Activated CD4-positive, alpha-beta T cell treated with anti-CD3 and anti-CD28 coated beads, Interleukin-2, amount 50 U/mL, for 4 hours (primary cell): ENCODE data around the gene SLC25A45.

ENCODE experiments used
- DNase-seq, 2 experiments: peaks; one replicate each; pipeline ENCODE4 v3.0.0-alpha.2; 2020

The SLC25A45 gene

GRCh38 chr11:65384301-65384889, 1.9 kb upstream of the SLC25A45 start:
- no peak for DNase-seq

GRCh38 chr11:65383778-65384177, 1.3 kb upstream of the SLC25A45 start:
- DNase-seq, result no peak

GRCh38 chr11:65382804-65383368, 440 bp upstream of the SLC25A45 start:
- no peak for DNase-seq

GRCh38 chr11:65381716-65382032, 772 bp downstream of the SLC25A45 start:
- DNase-seq, result no peak

- no peak for DNase-seq
Measured at GRCh38 chr11:65380460-65381119, 1.9 kb downstream of the SLC25A45 start.

GRCh38 chr11:65379698-65380459, 2.6 kb downstream of the SLC25A45 start:
- no peak for DNase-seq

GRCh38 chr11:65378928-65379638, 3.4 kb downstream of the SLC25A45 start:
- DNase-seq, result no peak

- DNase-seq, result no peak
Measured at GRCh38 chr11:65378208-65378927, 4.1 kb downstream of the SLC25A45 start.

- no peak for DNase-seq
Measured at GRCh38 chr11:65377777-65378176, 4.7 kb downstream of the SLC25A45 start.

GRCh38 chr11:65377036-65377435, 5.4 kb downstream of the SLC25A45 start:
- DNase-seq, result no peak

GRCh38 chr11:65376138-65376713, 6.2 kb downstream of the SLC25A45 start:
- DNase-seq, result no peak

- no peak for DNase-seq
Measured at GRCh38 chr11:65375012-65375411, 7.4 kb downstream of the SLC25A45 start.

- DNase-seq, result no peak
Measured at GRCh38 chr11:65373839-65374580, 8.4 kb downstream of the SLC25A45 start.

- DNase-seq, result no peak
Measured at GRCh38 chr11:65370659-65371049, 11.8 kb downstream of the SLC25A45 start.

- no peak for DNase-seq
Measured at GRCh38 chr11:65366340-65366773, 16.1 kb downstream of the SLC25A45 start.

GRCh38 chr11:65363770-65364169, 18.7 kb downstream of the SLC25A45 start:
- DNase-seq, result no peak

GRCh38 chr11:65362966-65363365, 19.5 kb downstream of the SLC25A45 start:
- DNase-seq, result no peak

- no peak for DNase-seq
Measured at GRCh38 chr11:65362320-65362931, 20.0 kb downstream of the SLC25A45 start.

- DNase-seq, result no peak
Measured at GRCh38 chr11:65357856-65358356, 24.5 kb downstream of the SLC25A45 start.

GRCh38 chr11:65356394-65356972, 26.0 kb downstream of the SLC25A45 start:
- no peak for DNase-seq
